HEK293 (cell line): ENCODE data around the gene TDG.

Experiments
- CTCF ChIA-PET: fragments of 350-600 bp; formaldehyde crosslinking; extraction: SDS; loops from one replicate; lab custom pipeline; 2021; ENCODE audit warnings: antibody characterized with exemption; lab: Yijun Ruan, JAX
- POLR2A ChIA-PET: fragments of 300-600 bp; formaldehyde crosslinking; extraction: SDS; loops from one replicate; lab custom pipeline; 2020; ENCODE audit warnings: antibody characterized with exemption, inconsistent platforms; lab: Yijun Ruan, JAX
- H3K27ac ChIP-seq: fragments of 200-500 bp; sonication (Bioruptor generic); 2 replicates; pipeline ENCODE4 v1.5.1; 2014; ENCODE audit warnings: low read depth, low read length, control low read depth, inconsistent platforms; ENCODE audit errors: extremely low read depth
- H3K36me3 ChIP-seq, 2 experiments: fragments of 200-500 bp in 1 of 2; sonication (Bioruptor generic) in 1 of 2; 1 replicate in 1 of 2; 2 replicates in 1 of 2; pipeline ENCODE4 v1.5.1; 2014 to 2017; ENCODE audit warnings: inconsistent platforms in 2 of 2, low read length in 2 of 2; ENCODE audit not compliant: control insufficient read depth in 2 of 2, insufficient read depth in 1 of 2
- H3K4me1 ChIP-seq: fragments of 200-500 bp; sonication (Bioruptor generic); 2 replicates; pipeline ENCODE4 v1.5.1; 2014; ENCODE audit warnings: mild to moderate bottlenecking, low read length, inconsistent platforms; ENCODE audit not compliant: control insufficient read depth, insufficient read depth
- H3K4me3 ChIP-seq: 2 replicates; pipeline ENCODE4 v1.5.1; 2011; ENCODE audit warnings: low read depth, mild to moderate bottlenecking, control low read depth, low read length, moderate library complexity
- H3K9me3 ChIP-seq: fragments of 200-500 bp; sonication (Bioruptor generic); 2 replicates; pipeline ENCODE4 v1.5.1; 2014; ENCODE audit warnings: low read depth, low read length, inconsistent platforms; ENCODE audit not compliant: control insufficient read depth, insufficient read depth
- FEZF1 ChIP-seq: fragments of 450-650 bp; formaldehyde crosslinking; IDR thresholded peaks from 2 replicates; pipeline ENCODE4 v1.5.1; 2016; ENCODE audit warnings: missing biosample characterization, missing genetic modification characterization
- KLF1 ChIP-seq: fragments of 450-650 bp; formaldehyde crosslinking; IDR thresholded peaks from 2 replicates; pipeline ENCODE4 v1.5.1; 2016; ENCODE audit warnings: missing biosample characterization, missing genetic modification characterization
- SP7 ChIP-seq: fragments of 450-650 bp; formaldehyde crosslinking; IDR thresholded peaks from 2 replicates; pipeline ENCODE4 v1.5.1; 2016; ENCODE audit warnings: missing biosample characterization, missing genetic modification characterization
- ZBTB10 ChIP-seq: fragments of 450-650 bp; formaldehyde crosslinking; IDR thresholded peaks from 2 replicates; pipeline ENCODE4 v1.5.1; 2016; ENCODE audit warnings: missing biosample characterization, missing genetic modification characterization
- ZFP69B ChIP-seq: fragments of 450-650 bp; formaldehyde crosslinking; IDR thresholded peaks from 2 replicates; pipeline ENCODE4 v1.5.1; 2016; ENCODE audit warnings: missing biosample characterization, missing genetic modification characterization
- ZNF155 ChIP-seq: fragments of 450-650 bp; formaldehyde crosslinking; IDR thresholded peaks from 2 replicates; pipeline ENCODE4 v1.5.1; 2016; ENCODE audit warnings: missing biosample characterization, missing genetic modification characterization
- ZNF16 ChIP-seq: fragments of 450-650 bp; formaldehyde crosslinking; IDR thresholded peaks from 2 replicates; pipeline ENCODE4 v1.5.1; 2016; ENCODE audit warnings: low read depth, missing biosample characterization, missing genetic modification characterization
- ZNF239 ChIP-seq: fragments of 450-650 bp; formaldehyde crosslinking; IDR thresholded peaks from 2 replicates; pipeline ENCODE4 v1.5.1; 2016; ENCODE audit warnings: missing biosample characterization, missing genetic modification characterization
- ZNF341 ChIP-seq: fragments of 450-650 bp; formaldehyde crosslinking; IDR thresholded peaks from 2 replicates; pipeline ENCODE4; 2016; ENCODE audit warnings: low read depth, missing biosample characterization, missing genetic modification characterization
- ZNF404 ChIP-seq: fragments of 450-650 bp; formaldehyde crosslinking; IDR thresholded peaks from 2 replicates; pipeline ENCODE4 v1.5.1; 2017; ENCODE audit warnings: missing biosample characterization, missing genetic modification characterization
- ZNF473 ChIP-seq: fragments of 450-650 bp; formaldehyde crosslinking; IDR thresholded peaks from 2 replicates; pipeline ENCODE4 v1.5.1; 2017; ENCODE audit warnings: missing biosample characterization, missing genetic modification characterization
- ZNF549 ChIP-seq: fragments of 450-650 bp; IDR thresholded peaks from 2 replicates; pipeline ENCODE4 v1.5.1; 2018; ENCODE audit warnings: missing biosample characterization, missing genetic modification characterization, mild to moderate bottlenecking, inconsistent platforms, moderate library complexity
- ZNF623 ChIP-seq: fragments of 450-650 bp; formaldehyde crosslinking; IDR thresholded peaks from 2 replicates; pipeline ENCODE4 v1.5.1; 2016; ENCODE audit warnings: missing biosample characterization, missing genetic modification characterization
- ZNF664 ChIP-seq: fragments of 450-650 bp; formaldehyde crosslinking; IDR thresholded peaks from 2 replicates; pipeline ENCODE4 v1.5.1; 2016; ENCODE audit warnings: missing biosample characterization, missing genetic modification characterization
- ZNF768 ChIP-seq: fragments of 450-650 bp; formaldehyde crosslinking; IDR thresholded peaks from 2 replicates; pipeline ENCODE4 v1.5.1; 2018; ENCODE audit warnings: missing biosample characterization, mild to moderate bottlenecking, missing genetic modification characterization
- ZNF776 ChIP-seq: fragments of 450-650 bp; formaldehyde crosslinking; IDR thresholded peaks from 2 replicates; pipeline ENCODE4 v1.5.0; 2017; ENCODE audit warnings: missing biosample characterization, missing genetic modification characterization, borderline replicate concordance
- TF ChIP-seq, protein P1 (sequence below): fragments of 450-650 bp; formaldehyde crosslinking; IDR thresholded peaks from 2 replicates; pipeline ENCODE4 v1.5.1; 2016; ENCODE audit warnings: missing biosample characterization, missing genetic modification characterization
- TF ChIP-seq, protein P2 (sequence below): fragments of 450-650 bp; formaldehyde crosslinking; IDR thresholded peaks from 2 replicates; pipeline ENCODE4 v1.5.1; 2016; ENCODE audit warnings: missing biosample characterization, missing genetic modification characterization, borderline replicate concordance

Gene TDG

GRCh38 chr12:103969391-103969790, 3.7 kb downstream of the TDG start:
- H3K4me3 ChIP-seq, result no peak overlapping the region
- H3K4me1 ChIP-seq, result peaks cover 6% of the 10 kb centered on the region
- H3K9me3 ChIP-seq, result no peaks in the 10 kb centered on the region
- CTCF ChIA-PET, result interaction anchor here (1.5 kb wide), 1 partner anchor 140 kb away, joined by 3 read pairs; no protein-coding TSS in a partner anchor
- TF ChIP-seq, protein P1, sequence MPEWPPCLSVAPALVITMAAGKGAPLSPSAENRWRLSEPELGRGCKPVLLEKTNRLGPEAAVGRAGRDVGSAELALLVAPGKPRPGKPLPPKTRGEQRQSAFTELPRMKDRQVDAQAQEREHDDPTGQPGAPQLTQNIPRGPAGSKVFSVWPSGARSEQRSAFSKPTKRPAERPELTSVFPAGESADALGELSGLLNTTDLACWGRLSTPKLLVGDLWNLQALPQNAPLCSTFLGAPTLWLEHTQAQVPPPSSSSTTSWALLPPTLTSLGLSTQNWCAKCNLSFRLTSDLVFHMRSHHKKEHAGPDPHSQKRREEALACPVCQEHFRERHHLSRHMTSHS, result no peak
- no peak for TF ChIP-seq ZNF776
- no peak for TF ChIP-seq ZNF549 (tag by site-specific recombination)
- no peak for TF ChIP-seq ZNF623 (tag by site-specific recombination)
- no peak for TF ChIP-seq ZNF16 (tag by site-specific recombination)
- TF ChIP-seq ZNF768, result no peak
- no peak for TF ChIP-seq ZBTB10 (tag by site-specific recombination)
- no peak for TF ChIP-seq ZNF239 (tag by site-specific recombination)
- TF ChIP-seq ZFP69B, result no peak
- no peak for TF ChIP-seq ZNF155 (tag by site-specific recombination)
- TF ChIP-seq, protein P2, sequence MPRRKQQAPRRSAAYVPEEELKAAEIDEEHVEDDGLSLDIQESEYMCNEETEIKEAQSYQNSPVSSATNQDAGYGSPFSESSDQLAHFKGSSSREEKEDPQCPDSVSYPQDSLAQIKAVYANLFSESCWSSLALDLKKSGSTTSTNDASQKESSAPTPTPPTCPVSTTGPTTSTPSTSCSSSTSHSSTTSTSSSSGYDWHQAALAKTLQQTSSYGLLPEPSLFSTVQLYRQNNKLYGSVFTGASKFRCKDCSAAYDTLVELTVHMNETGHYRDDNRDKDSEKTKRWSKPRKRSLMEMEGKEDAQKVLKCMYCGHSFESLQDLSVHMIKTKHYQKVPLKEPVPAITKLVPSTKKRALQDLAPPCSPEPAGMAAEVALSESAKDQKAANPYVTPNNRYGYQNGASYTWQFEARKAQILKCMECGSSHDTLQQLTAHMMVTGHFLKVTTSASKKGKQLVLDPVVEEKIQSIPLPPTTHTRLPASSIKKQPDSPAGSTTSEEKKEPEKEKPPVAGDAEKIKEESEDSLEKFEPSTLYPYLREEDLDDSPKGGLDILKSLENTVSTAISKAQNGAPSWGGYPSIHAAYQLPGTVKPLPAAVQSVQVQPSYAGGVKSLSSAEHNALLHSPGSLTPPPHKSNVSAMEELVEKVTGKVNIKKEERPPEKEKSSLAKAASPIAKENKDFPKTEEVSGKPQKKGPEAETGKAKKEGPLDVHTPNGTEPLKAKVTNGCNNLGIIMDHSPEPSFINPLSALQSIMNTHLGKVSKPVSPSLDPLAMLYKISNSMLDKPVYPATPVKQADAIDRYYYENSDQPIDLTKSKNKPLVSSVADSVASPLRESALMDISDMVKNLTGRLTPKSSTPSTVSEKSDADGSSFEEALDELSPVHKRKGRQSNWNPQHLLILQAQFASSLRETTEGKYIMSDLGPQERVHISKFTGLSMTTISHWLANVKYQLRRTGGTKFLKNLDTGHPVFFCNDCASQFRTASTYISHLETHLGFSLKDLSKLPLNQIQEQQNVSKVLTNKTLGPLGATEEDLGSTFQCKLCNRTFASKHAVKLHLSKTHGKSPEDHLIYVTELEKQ, result no peak
- no peak for TF ChIP-seq ZNF473 (tag by site-specific recombination)
- TF ChIP-seq ZNF404, result no peak
- TF ChIP-seq SP7 (tag by site-specific recombination), result no peak
- H3K36me3 ChIP-seq, result peaks cover 5 to 44% of the 10 kb centered on the region in 2 experiments; a peak in 2 of 3 replicates
- H3K27ac ChIP-seq, result no peak overlapping the region
- POLR2A ChIA-PET, result interaction anchor here (0.6 to 0.8 kb wide), 2 partner anchors 12 to 13 kb away, joined by 3 read pairs; a partner anchor contains a TSS

DNA sequence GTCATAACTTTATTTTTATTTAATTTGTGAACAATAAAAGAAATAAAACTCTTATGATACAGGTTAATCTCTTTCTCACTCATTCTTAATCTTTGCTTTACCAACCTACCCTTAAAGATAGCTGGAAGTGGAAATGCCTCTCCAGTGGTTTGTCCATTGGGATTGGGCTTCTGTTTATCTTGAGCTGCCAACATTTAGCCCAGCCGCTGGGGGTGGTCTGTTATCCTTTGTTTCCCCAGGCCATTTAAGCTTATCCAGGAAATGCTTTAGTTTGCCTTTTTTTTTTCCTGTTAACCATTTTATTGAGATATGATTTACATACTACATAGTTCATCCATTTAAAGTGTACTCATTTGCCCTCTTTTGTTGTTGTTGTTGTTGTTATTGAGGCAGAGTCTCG, 8.2 kb downstream of the TDG start:
- POLR2A ChIA-PET, result interaction anchor here (1.0 kb wide), 1 partner anchor 8 kb away, joined by 3 read pairs; the partner anchor contains the start of gene TDG
- H3K36me3 ChIP-seq, result peaks cover 7 to 58% of the 10 kb centered on the region in 2 experiments; a peak in 2 of 3 replicates
- TF ChIP-seq FEZF1 (tag by site-specific recombination), result peak; percentile 34; the same call in 1 of the 2 replicates
- TF ChIP-seq ZNF776, result no peak
- no peak for TF ChIP-seq KLF1 (tag by site-specific recombination)
- no peak for TF ChIP-seq ZNF341 (tag by site-specific recombination)
- peak; percentile 70 for TF ChIP-seq ZNF664 (tag by site-specific recombination)
- TF ChIP-seq, all 188 proteins: peak for 2
- no peaks in the 10 kb centered on the region for H3K4me1 ChIP-seq
- no peaks in the 10 kb centered on the region for H3K9me3 ChIP-seq
- no peak overlapping the region for H3K27ac ChIP-seq
- H3K4me3 ChIP-seq, result no peak overlapping the region
- CTCF ChIA-PET, result interaction anchor here (0.6 to 0.9 kb wide), 2 partner anchors 14 to 122 kb away, joined by 3 read pairs; no protein-coding TSS in a partner anchor
